Measurements from ENCODE around the gene LIN52.

Gene LIN52

DNA sequence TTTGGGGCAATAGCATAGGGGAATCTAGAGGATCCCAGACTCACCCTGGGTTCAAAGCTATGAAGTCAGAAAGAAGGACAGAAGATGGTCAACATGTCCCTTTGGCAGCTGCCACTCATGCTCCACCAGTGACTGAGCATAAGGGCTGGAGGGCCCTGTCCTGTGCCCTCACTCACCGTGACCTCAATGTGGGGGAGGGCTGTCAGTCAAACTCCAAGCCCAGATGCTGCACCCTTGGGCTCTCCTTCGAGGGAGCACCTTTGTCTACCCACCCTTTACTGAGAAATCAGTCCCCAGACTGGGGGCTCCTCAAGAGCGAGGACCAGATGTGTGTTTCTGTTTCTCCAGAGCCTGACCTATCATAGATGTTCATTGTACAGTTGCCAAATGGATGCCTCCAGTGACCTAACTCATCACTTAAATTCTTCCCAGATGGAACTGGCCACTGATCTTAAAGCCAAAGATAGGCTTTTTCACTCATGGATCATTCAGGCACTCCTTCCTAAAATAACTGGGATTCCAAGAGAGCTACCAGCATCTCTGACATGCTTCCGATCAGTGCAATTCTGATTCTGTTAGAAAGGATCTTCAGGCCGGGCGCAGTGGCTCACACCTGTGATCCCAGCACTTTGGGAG, 127.3 kb downstream of the LIN52 start:
- Histone ChIP-seq H3K27ac (ENCODE audit: low read depth, low read length, severe bottlenecking) (no peak overlapping the region), H3K9me3 (ENCODE audit: control insufficient read depth, low read length) (no peaks in the 10 kb centered on the region), H3K4me1 (ENCODE audit: control insufficient read depth, insufficient read depth, low read length, poor library complexity, severe bottlenecking) (no peaks in the 10 kb centered on the region), H3K36me3 (ENCODE audit: control insufficient read depth, insufficient read depth, low read length) (no peaks in the 10 kb centered on the region), H3K4me3 (ENCODE audit: extremely low read depth, insufficient read depth, low read length, poor library complexity, severe bottlenecking) (no peak overlapping the region)
- 84 to 93% methylated on average over 4 to 6 of the region's 6 CpGs for WGBS, 2 experiments (ENCODE audit: insufficient coverage in 2 of 2)

DNA sequence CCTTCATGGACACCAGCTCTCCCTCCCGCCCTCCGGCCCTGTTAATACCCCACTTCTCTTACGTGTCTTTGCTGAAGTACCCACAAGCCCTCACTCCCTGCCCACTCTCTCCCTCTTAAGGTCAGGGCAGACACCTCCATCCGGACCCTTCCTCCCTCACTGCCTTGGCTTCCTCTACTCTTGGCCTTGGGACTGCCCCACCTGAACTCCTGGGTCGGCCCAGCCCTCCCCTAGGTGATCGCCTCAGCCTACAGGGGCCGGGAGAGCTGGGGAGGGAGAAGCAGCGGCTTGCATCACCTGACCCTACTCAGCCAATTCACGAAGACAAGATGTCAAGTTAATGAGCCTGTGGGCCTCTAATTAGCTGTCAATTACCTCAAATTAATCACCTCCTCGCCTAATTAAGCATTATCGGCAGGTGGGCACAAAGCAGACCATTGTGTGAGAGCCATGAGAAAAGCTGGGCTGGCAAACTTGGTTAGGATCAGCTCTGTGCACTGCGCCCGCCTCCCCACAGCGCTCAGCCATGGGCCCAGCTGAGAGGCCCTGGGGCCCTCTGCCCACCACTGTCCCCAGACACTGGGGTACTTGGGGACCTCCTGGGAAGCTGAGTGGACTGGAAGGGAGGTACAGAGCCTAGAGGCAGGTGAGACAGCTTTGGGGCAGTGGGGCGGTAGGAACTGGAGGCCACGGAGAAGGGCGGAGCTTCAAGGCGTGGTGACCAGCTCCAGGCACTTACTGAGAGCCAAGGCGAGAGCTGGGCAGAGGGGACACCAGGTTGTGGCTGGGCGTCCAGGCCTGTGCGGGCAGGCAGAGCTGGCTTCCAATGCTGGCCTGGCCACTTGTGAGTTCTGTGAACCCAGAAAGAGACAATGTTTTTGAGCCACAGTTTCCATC, 129.4 kb downstream of the LIN52 start:
- WGBS, 2 experiments (ENCODE audit: insufficient coverage in 2 of 2) = 79 to 83% methylated on average over 16 to 21 of the region's 21 CpGs
- Histone ChIP-seq H3K9me3 (ENCODE audit: control insufficient read depth, low read length) (no peaks in the 10 kb centered on the region), H3K36me3 (ENCODE audit: control insufficient read depth, insufficient read depth, low read length) (no peaks in the 10 kb centered on the region)

DNA sequence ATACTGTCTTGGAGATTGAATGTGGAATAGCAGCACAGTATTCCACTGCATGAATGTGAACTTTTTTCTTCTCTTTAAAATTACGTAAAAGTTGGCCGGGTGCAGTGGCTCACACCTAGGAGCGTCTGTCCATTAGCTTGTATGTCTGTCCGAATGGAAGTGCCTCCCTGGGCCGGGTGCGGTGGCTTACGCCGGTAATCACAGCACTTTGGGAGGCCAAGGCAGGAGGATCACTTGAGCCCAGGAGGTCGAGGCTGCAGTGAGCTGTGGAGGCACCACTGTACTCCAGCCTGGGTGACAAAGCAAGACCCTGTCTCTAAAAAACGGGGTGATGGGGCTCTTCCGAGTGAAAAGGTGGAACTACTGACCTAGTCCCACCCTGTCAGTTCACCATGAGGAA, 131.9 kb downstream of the LIN52 start:
- H3K4me3 ChIP-seq (ENCODE audit: extremely low read depth, insufficient read depth, low read length, poor library complexity, severe bottlenecking) = no peak overlapping the region
- no peaks in the 10 kb centered on the region for H3K9me3 ChIP-seq (ENCODE audit: control insufficient read depth, low read length)
- no peak overlapping the region for H3K27ac ChIP-seq (ENCODE audit: low read depth, low read length, severe bottlenecking)
- 91% methylated on average over 11 of the region's 11 CpGs for WGBS, 2 experiments (ENCODE audit: insufficient coverage in 2 of 2)
- no peaks in the 10 kb centered on the region for H3K36me3 ChIP-seq (ENCODE audit: control insufficient read depth, insufficient read depth, low read length)
- H3K4me1 ChIP-seq (ENCODE audit: control insufficient read depth, insufficient read depth, low read length, poor library complexity, severe bottlenecking) = peaks cover 2% of the 10 kb centered on the region

More for the DNA sequence above, 129.4 kb downstream of the LIN52 start:
- Histone ChIP-seq H3K27ac (ENCODE audit: low read depth, low read length, severe bottlenecking) (no peak overlapping the region), H3K4me1 (ENCODE audit: control insufficient read depth, insufficient read depth, low read length, poor library complexity, severe bottlenecking) (peaks cover 2% of the 10 kb centered on the region), H3K4me3 (ENCODE audit: extremely low read depth, insufficient read depth, low read length, poor library complexity, severe bottlenecking) (no peak overlapping the region)

DNA sequence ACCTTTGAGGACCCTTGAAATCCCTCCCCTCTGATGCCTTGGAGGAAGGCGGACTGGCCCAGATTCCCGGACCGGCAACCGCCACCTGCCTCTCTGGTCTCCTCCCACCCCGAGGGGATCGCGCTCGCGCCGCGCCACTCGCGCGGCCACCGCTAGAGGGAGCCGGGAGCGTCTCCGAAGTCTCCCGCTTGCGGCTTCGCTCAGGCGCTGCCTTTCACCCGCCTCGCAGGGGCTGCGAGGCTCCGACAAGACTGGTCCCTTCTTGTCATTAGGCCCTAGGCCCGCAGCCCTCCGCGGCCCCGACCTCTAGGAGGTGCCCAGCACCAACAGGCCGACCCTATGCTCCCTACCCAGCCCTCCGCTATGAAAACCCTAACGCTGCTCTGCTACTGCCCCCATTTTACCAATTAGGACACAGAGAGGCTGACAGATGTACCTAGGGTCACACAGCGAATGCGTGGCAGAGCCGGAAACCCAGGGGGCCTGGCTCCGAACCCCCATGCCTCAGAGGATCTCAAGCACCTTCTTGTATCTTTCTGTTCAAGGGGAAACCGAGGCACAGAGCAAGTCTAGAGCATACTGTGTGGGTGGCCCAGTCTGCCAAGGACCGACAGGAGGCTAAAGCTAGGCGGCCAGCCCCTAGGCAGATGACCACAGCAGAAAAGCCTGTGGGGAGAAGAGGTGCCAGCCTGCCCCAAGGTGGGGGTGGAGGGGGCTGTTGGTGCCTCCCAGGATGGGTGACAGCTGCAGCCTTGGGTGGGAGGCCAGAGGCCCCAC, 133.1 kb downstream of the LIN52 start:
- H3K36me3 ChIP-seq (ENCODE audit: control insufficient read depth, insufficient read depth, low read length) = no peaks in the 10 kb centered on the region
- 16 to 19% methylated on average over 30 to 39 of the region's 40 CpGs for WGBS, 2 experiments (ENCODE audit: insufficient coverage in 2 of 2)
- H3K27ac ChIP-seq (ENCODE audit: low read depth, low read length, severe bottlenecking) = no peak overlapping the region
- no peak overlapping the region for H3K4me3 ChIP-seq (ENCODE audit: extremely low read depth, insufficient read depth, low read length, poor library complexity, severe bottlenecking)
- H3K9me3 ChIP-seq (ENCODE audit: control insufficient read depth, low read length) = no peaks in the 10 kb centered on the region
- peaks cover 2% of the 10 kb centered on the region for H3K4me1 ChIP-seq (ENCODE audit: control insufficient read depth, insufficient read depth, low read length, poor library complexity, severe bottlenecking)

DNA sequence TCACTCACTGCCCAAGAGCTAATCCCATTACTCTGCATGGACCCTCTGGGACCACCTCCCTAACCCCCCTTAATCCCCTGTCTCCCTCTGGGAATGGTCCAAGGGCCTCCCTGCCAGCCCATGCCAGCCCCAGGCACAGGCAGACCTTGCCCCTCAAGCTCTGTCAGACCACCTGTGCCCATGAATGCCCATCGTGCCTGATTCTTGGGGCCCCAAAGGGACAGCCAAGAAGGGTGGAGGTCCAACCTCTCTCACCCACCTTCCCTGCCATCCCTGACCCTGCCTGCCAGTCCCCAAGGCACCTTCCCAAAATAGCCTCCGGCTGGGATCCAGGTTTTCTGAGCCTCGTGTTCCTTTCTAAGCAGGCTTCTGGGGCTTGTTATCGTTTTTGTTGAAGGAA, 133.7 kb downstream of the LIN52 start:
- H3K27ac ChIP-seq (ENCODE audit: low read depth, low read length, severe bottlenecking) = no peak overlapping the region
- H3K9me3 ChIP-seq (ENCODE audit: control insufficient read depth, low read length) = no peaks in the 10 kb centered on the region
- H3K4me1 ChIP-seq (ENCODE audit: control insufficient read depth, insufficient read depth, low read length, poor library complexity, severe bottlenecking) = peaks cover 2% of the 10 kb centered on the region
- WGBS, 2 experiments (ENCODE audit: insufficient coverage in 2 of 2) = 79 to 91% methylated on average over 4 of the region's 4 CpGs
- H3K36me3 ChIP-seq (ENCODE audit: control insufficient read depth, insufficient read depth, low read length) = no peaks in the 10 kb centered on the region
- H3K4me3 ChIP-seq (ENCODE audit: extremely low read depth, insufficient read depth, low read length, poor library complexity, severe bottlenecking) = no peak overlapping the region

DNA sequence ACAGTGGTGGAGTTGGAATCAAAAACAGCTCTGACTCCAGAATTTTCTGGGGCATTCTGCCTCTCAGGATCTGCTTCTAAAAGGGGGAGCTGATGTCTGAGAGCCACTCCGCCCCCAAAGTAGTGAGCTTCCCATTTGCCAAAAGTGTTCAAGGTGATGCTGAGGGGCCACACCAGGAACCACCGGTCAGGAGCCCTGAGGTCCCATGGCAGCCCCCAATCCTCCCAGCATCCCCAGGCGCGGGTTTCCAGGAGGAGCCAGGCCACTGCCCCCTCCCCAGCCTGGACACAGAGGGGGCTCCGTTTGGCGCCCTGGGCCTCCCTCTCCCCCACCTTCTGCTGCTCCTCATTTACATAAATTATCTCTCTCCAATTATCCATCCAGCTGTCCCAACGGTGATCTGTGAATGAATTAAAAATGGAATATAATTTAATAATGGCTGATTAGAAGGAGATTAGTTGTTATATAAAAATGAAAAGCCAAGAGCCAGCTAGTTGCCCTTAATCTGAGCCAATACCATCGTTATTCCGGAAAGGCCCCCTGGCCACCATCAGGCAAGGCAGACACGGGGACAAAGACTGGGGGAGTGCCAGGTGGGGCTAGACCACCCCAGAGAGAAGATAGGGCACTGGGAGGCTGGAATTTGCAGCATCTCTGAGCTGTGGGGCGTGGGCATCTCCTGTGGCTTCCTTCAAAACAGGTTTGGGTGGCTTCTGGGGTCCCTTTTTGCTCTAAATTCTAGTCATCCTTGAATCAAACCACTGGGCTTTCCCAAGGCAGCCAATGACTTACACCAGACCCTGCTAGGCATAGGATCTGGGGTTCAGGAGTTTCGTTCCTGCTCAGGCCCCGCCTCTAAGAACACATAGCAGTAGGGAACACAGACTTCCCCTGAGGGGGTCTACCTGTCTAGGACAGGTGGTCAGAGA, 134.8 kb downstream of the LIN52 start:
- Histone ChIP-seq H3K27ac (ENCODE audit: low read depth, low read length, severe bottlenecking) (no peak overlapping the region), H3K4me3 (ENCODE audit: extremely low read depth, insufficient read depth, low read length, poor library complexity, severe bottlenecking) (no peak overlapping the region), H3K4me1 (ENCODE audit: control insufficient read depth, insufficient read depth, low read length, poor library complexity, severe bottlenecking) (peaks cover 2% of the 10 kb centered on the region), H3K9me3 (ENCODE audit: control insufficient read depth, low read length) (no peaks in the 10 kb centered on the region), H3K36me3 (ENCODE audit: control insufficient read depth, insufficient read depth, low read length) (no peaks in the 10 kb centered on the region)
- WGBS, 2 experiments (ENCODE audit: insufficient coverage in 2 of 2) = 81 to 83% methylated on average over 6 to 9 of the region's 13 CpGs

DNA sequence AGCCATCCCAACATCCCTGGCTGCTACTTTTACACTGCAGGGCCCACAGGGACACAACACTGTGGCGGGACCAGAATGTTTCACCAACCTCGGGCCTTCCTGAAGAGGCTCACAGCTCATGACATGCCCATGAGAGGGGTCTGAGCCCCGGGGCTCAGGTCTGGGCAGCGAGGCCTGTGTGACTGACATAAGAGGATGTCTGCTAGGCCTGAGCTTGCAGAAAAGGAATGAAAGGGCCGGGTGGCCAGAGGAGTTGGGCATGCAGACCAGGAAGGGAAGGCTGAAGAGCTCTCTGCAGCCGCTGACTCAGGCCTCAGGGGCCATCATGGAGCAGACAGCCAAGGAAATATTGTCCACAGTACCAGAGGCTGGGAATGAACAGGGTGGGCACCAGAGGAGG, 136.2 kb downstream of the LIN52 start:
- Histone ChIP-seq H3K4me3 (ENCODE audit: extremely low read depth, insufficient read depth, low read length, poor library complexity, severe bottlenecking) (no peak overlapping the region), H3K4me1 (ENCODE audit: control insufficient read depth, insufficient read depth, low read length, poor library complexity, severe bottlenecking) (peaks cover 2% of the 10 kb centered on the region), H3K27ac (ENCODE audit: low read depth, low read length, severe bottlenecking) (no peak overlapping the region), H3K9me3 (ENCODE audit: control insufficient read depth, low read length) (no peaks in the 10 kb centered on the region), H3K36me3 (ENCODE audit: control insufficient read depth, insufficient read depth, low read length) (no peaks in the 10 kb centered on the region)
- 89 to 91% methylated on average over 6 of the region's 6 CpGs for WGBS, 2 experiments (ENCODE audit: insufficient coverage in 2 of 2)

DNA sequence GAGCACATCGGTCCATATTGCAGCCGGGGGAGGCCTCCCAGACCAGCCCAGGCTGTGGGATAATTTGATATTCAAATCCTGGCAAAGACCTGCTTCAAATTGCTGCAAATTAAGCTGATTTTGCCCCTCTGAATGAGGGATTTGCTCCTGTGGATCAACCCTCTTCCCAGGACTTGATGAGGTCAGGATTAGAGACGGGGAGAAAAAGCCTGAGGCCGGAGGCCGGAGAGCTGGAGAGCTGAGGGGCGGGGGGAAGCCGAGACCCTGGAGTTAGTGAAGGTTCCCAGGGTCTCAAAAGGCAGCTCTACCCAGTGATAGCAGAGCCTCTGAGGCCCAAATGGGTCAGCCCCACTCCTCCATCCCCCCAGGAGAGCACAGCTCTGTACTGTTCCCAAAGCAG, 137.0 kb downstream of the LIN52 start:
- Histone ChIP-seq H3K27ac (ENCODE audit: low read depth, low read length, severe bottlenecking) (no peak overlapping the region), H3K4me3 (ENCODE audit: extremely low read depth, insufficient read depth, low read length, poor library complexity, severe bottlenecking) (no peak overlapping the region), H3K9me3 (ENCODE audit: control insufficient read depth, low read length) (no peaks in the 10 kb centered on the region), H3K4me1 (ENCODE audit: control insufficient read depth, insufficient read depth, low read length, poor library complexity, severe bottlenecking) (peaks cover 2% of the 10 kb centered on the region), H3K36me3 (ENCODE audit: control insufficient read depth, insufficient read depth, low read length) (no peaks in the 10 kb centered on the region)
- WGBS, 2 experiments (ENCODE audit: insufficient coverage in 2 of 2) = 88 to 94% methylated on average over 6 to 7 of the region's 7 CpGs

DNA sequence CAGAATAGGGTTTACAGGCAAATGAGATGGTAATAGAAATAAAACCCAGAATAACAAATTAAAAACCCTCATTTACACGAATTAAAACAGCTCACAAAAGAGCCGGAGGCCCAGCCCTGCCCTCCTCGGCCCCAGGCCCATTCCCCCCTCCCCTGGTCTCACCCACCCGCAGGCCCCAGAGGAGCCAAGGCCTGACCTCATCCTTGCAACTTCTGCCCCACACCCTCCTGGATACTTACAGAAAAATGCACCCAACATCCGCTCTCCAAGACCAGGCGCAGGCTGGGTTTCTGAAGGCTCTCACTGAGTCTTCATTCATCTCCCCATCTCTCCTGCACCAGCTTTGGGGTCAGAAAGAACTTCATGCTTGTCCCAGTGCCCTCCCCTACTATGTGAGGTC, 138.3 kb downstream of the LIN52 start:
- Histone ChIP-seq H3K9me3 (ENCODE audit: control insufficient read depth, low read length) (no peaks in the 10 kb centered on the region), H3K36me3 (ENCODE audit: control insufficient read depth, insufficient read depth, low read length) (no peaks in the 10 kb centered on the region), H3K27ac (ENCODE audit: low read depth, low read length, severe bottlenecking) (no peak overlapping the region), H3K4me3 (ENCODE audit: extremely low read depth, insufficient read depth, low read length, poor library complexity, severe bottlenecking) (no peak overlapping the region), H3K4me1 (ENCODE audit: control insufficient read depth, insufficient read depth, low read length, poor library complexity, severe bottlenecking) (no peaks in the 10 kb centered on the region)
- WGBS, 2 experiments (ENCODE audit: insufficient coverage in 2 of 2) = 75 to 83% methylated on average over 5 to 6 of the region's 6 CpGs

DNA sequence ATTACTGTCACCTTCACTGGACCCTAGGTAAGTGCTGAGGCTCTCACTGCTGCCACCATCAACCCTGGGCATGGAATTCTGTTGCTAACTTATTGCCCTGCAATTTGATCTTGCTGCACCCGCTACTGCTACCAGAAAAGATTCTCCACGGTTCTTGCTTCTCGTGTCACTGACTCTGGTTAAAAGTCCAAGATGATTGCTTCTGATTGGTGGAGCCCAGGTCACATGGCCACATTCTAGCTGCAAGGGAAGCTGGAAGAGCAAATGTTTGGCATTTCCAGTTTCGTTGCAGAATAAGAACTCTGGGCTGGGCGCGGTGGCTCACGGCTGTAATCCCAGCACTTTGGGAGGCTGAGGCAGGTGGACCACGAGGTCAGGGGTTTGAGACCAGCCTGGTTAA, 147.0 kb downstream of the LIN52 start:
- no peak overlapping the region for H3K27ac ChIP-seq (ENCODE audit: low read depth, low read length, severe bottlenecking)
- no peaks in the 10 kb centered on the region for H3K4me1 ChIP-seq (ENCODE audit: control insufficient read depth, insufficient read depth, low read length, poor library complexity, severe bottlenecking)
- no peaks in the 10 kb centered on the region for H3K36me3 ChIP-seq (ENCODE audit: control insufficient read depth, insufficient read depth, low read length)
- H3K4me3 ChIP-seq (ENCODE audit: extremely low read depth, insufficient read depth, low read length, poor library complexity, severe bottlenecking) = no peak overlapping the region
- WGBS, 2 experiments (ENCODE audit: insufficient coverage in 2 of 2) = 75 to 82% methylated on average over 7 to 8 of the region's 8 CpGs
- peaks cover 10% of the 10 kb centered on the region for H3K9me3 ChIP-seq (ENCODE audit: control insufficient read depth, low read length)

Data from mesodermal cell (in vitro differentiated cells).